LHCN-M2 (cell line): Measurements from ENCODE around the gene MRI1. TPM values are rescaled to one million over a fixed set of nuclear protein-coding genes. Genes with fewer than 3 reads are reported as not detected.

ENCODE experiments used
- DNase-seq: peaks from one replicate; pipeline ENCODE4 v3.0.0-alpha.2; 2012; ENCODE audit warnings: low read depth
- polyA plus RNA-seq: library from polyadenylated mRNA; unstranded; fragments of >200 nt; gene quantifications from one replicate; pipeline ENCODE4 v1.2.1, GENCODE V29; 2012; ENCODE audit warnings: missing spikeins
- total RNA-seq: library from RNA; depleted of rRNA; stranded (reverse); fragments of >200 nt; gene quantifications from 2 replicates; pipeline ENCODE4 v1.2.3, GENCODE V29; 2014; rRNA removed

Gene MRI1
- total RNA-seq = 38.7 and 50.3 TPM in 2 replicates
- 14.5 TPM for polyA plus RNA-seq

GRCh38 chr19:13764101-13764807, at the start of gene MRI1:
Gene MRI1 (plus strand): TSS chr19:13764522. CDS start chr19:13764589, 67 bp downstream.
- peak; percentile 69 for DNase-seq

DNA sequence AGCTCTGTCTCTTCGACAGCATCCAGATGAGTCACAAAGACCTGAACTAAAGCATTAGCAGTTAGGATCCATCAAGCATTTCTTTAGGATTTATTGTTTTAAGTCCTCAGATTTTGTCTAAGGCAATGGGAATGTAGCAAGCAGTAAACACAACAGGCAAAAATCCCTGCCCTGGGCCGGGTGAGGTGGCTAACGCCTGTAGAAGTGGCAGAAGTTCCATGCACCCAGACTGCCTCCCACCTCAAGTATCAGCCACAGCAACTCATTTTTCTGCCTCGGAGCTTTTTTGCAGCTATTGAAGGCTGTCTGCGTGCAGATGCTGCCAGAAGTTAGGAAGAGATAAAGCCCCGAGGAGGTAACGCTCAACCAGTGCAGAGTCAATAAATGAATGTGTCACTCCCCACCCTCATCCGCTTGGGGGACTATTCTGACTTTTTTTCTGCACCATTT, 47.1 kb upstream of the MRI1 start:
- no peak for DNase-seq

DNA sequence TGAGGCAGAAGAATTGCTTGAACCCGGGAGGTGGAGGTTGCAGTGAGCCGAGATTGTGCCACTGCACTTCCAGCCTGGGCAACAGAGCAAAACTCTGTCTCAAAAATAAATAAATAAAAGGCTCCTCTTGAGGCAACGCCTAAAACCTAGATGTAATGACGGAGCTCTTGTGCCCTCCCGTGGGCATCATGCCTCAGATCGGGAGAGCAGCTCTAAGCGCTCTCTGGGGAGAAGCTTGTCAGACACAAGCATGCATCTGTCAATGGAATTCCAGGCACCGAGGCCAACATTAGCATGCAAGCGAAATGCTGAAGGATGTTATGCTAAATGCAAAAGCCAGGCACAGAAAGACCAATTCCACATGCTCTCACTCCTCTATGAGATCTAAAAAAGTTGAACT, 45.6 kb upstream of the MRI1 start:
- DNase-seq = peak; percentile 85

GRCh38 chr19:13722146-13722545, 42.2 kb upstream of the MRI1 start:
- no peak for DNase-seq

DNA sequence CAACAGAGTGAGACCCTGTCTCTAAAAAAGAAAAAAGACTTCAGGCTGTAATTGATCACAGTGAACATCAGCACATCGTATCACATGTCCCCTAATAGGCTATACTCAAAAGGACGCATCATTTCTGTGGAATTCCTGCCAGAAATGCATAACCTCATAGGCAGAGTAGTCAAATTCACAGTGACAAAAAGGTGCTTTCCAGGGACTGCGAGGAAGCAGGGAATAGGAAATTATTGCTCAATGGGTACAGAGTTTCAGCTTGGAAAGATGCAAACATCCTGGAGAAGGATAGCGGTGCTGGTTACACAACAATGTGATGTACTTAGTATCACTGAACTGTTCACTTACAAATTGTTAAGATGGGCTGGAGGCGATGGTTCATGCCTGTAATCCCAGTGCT, 41.1 kb upstream of the MRI1 start:
- DNase-seq = no peak

DNA sequence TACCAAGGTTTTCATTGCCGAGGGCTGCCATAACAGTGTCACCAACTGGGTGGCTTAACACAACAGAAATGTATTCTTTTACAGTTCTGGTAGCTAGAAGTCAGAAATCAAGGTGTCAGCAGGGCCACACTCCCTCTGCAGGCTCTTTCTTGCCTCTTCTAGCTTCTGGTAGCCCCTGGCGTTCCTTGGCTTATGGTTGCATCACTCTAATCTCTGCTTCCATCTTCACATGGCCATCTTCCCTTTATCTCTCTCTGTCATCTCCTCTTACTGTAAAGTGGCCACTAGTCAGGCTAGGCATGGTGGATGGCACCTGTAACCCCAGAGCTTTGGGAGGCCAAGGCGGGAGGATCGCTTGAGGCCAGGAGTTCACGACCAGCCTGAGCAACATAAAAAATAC, 38.0 kb upstream of the MRI1 start:
- no peak for DNase-seq

DNA sequence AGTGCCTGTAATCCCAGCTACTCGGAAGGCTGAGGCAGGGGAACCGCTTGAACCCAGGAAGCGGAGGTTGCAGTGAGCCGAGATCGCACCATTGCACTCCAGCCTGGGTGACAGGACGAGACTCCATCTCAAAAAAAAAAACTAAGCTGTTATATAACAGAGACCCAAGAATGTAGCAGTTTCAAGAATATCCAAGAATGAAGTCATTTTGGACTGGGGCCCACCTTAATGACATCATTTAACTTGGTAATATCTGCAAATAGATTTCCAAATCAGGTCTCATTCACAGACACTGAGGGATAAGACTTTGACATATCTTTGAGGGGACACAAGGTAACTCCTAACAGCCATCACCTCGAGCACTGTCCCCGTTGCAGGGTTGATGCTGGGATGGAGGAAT, 36.5 kb upstream of the MRI1 start:
- DNase-seq = no peak

DNA sequence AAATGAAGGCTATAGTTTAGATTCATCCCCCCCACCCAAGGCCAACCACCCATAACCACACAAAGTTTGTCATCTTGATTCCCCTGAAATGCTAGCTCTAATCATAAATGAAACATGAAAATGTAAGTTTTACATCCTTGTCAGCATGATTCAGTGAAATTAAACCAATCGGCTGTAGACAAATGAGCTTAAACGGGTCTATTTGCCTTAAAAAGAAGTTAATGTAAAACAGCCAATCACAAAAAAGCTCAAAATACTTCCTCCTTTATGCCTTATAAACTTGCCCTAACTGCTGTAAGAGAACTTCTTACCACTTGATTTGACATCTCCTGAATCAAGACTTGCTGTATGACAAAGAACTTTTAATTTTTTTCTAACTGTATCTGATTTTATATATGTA, 34.5 kb upstream of the MRI1 start:
- no peak for DNase-seq

GRCh38 chr19:13731147-13731964, 33.0 kb upstream of the MRI1 start:
- peak; percentile 96 for DNase-seq

DNA sequence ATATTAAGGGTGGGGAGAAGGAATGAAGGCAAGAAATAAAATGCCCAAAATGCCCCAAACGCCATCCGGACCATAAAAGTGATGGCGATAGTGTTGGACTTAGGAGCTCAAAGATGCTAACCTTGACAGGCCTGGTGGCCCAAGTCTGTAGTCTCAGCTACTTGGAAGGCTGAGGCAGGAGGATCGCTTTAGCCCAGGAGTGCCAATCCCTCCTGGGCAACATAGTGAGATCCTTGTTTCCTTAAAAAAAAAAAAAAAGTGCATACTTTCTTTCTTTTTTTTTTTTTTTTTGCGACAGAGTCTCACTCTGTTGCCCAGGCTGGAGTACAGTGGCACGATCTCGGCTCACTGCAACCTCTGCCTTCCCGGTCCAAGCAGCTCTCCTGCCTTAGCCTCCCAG, 32.0 kb upstream of the MRI1 start:
- no peak for DNase-seq

- no peak for DNase-seq
Measured at GRCh38 chr19:13734751-13735150, 29.6 kb upstream of the MRI1 start.

DNA sequence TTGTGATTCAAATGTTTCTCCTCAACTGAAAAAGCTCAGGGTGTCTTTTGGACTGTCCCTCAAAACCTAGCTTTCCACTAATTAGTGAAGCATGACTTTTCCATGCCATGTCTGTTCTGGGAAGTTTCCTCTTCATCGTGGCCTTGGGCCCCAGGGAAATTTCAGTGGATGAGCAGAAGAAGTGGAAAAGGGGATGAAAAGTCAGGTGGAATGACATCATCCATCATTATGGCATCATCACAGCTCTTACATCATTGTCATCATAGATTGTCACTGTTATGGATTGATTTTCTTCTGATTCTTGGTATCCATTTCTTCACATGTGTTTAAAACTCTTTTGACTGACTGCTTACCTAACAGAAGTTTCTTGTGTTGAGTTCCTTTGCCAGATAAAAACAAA, 26.2 kb upstream of the MRI1 start:
- DNase-seq = no peak

- no peak for DNase-seq
Measured at GRCh38 chr19:13741893-13742292, 22.4 kb upstream of the MRI1 start.

DNA sequence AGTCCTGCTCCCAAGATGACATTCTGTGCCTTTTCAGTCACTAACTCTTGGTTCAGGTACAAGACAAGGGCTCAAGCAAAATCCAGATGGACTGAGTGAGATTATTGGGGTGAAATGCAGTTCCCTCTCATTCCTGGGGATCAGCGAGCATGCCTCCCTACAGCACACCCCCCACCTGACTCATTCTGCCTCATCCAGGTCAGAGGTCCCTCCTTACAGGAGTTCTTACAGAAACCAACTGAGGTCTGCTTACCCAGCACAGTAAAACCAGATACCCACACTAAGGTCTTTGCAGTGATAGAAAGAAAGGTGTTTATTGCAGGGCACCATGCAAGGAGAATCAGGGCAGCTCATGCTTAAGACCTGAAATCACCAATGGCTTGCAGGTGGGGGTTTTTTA, 21.6 kb upstream of the MRI1 start:
- peak; percentile 28 for DNase-seq

DNA sequence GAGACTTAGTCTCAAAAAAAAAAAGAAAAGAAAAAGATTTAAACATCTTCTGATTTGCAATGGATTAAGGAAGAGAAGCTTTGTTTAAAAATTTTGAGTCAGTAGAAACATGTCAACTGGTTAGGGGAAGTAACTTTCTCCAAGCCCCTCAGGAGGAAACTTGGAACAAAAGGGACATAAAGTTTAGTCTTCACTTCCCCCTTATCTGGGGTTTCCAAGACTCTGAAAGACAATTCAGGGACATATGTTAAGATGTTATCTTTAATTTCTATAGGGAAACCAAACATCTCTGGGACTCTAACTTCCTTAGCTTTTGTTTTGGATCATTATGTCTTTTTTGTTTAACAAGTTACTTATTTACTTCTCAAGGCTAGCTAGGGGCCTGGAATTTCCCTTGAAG, 20.1 kb upstream of the MRI1 start:
- no peak for DNase-seq

- no peak for DNase-seq
Measured at GRCh38 chr19:13747098-13747453, 17.2 kb upstream of the MRI1 start.

DNA sequence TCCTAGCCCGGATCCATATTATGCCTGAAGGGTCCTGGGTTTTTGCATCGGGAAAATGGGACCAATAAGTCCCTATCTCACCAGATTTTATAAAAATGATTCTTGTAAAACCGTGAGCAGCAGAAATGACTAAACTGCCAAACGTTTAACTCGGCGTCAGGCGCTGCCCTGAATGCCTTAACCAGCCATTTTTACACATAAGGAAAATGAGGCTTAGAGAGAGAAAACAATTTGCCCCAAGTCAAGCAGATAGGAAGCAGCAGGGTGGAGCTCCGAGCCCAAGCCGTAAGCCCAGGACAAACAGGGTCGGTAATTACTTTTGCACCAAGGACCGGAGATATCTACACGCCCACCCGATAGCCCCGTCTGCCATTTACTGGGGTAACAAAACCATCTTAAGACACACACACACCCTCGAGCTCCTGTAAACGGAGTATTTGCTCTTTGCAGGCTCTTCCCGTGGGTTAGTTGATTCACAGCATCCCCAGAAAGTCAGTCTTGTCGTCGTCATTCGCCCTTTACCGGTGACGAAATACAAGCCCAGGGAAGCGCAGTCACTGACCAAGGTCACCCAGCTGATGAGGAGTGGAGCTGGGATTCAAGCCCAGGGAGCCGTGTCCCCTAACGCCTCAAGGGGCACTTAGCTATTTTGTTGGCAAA, 16.0 kb upstream of the MRI1 start:
- DNase-seq = no peak

DNA sequence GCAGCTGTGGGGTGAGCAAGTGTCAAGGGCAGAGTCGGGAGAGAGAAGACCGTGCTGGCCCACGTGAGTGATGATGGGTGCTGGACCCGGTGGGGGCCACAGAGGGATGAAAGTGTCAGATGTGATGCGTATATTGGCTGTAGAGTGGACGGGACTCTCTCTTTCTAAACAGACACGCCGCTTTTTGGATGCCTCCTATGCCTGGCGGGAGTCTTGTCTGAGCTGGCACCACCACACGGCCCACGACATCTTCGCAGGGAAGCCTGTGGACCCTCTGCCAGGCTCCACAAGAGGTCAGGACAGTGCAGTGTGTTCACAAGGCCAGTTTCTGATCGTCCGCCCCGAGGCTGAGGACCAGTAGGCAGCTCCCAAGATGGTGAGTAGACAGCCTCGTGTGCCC, 12.9 kb upstream of the MRI1 start:
- DNase-seq = no peak

DNA sequence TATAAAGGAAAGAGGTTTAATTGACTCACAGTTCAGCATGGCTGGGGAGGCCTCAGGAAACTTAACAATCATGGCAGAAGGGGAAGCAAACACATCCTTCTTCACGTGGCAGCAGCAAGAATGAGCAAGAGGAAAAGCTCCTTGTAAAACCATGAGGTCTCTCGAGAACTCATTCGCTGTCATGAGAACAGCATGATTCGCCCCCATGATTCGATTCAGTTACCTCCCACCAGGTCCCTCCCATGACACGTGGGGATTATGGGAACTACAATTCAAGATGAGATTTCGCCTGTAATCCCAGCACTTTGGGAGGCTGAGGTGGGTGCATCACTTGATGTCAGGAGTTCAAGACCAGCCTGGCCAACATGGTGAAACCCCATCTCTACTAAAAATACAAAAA, 10.7 kb upstream of the MRI1 start:
- DNase-seq = peak; percentile 25

DNA sequence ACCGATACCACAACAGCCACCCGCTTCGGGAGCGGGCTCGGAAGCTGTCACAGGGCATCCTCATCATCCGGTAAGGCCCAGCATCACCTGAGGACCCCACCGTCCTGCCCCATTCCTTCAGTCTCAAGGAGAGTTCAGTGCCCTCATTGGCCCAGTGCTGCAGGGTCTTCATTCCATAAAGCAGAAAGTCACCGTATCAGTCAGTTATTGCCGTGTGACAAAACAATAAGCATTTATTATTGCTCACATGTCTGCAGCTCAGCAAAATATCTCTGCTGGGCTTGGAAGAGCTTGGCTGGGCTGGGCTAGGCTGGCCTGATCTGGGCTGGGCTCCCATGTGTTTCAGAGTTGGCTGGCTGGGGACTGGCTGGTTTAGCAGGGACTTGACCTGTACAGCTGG, 8.1 kb upstream of the MRI1 start:
- no peak for DNase-seq

- no peak for DNase-seq
Measured at GRCh38 chr19:13757805-13758772, 6.2 kb upstream of the MRI1 start.
